ENCODE results near the gene METTL23.
"Not testable (repeated sequence)": the region's sequence is repeated elsewhere in the genome, so short reads cannot be mapped to it uniquely, and the experiment has no call there.

Gene METTL23

GRCh38 chr17:76732734-76733617 lies 6.3 kb downstream of the METTL23 start:
- H3K4me3 ChIP-seq (ENCODE audit: low read length), result no peak overlapping the region
- TF ChIP-seq ZNF274 (IDR thresholded peaks at IDR 0.05; ENCODE audit: low read depth, low read length), result no peak

- no peak for TF ChIP-seq ZNF274 (IDR thresholded peaks at IDR 0.05; ENCODE audit: low read depth, low read length)
- peak overlapping the region; percentile 17; the same call in 1 of the 2 replicates for H3K4me3 ChIP-seq (ENCODE audit: low read length)
These were observed 6.9 kb downstream of the METTL23 start for GRCh38 chr17:76733618-76733957.

- TF ChIP-seq ZNF274 (IDR thresholded peaks at IDR 0.05; ENCODE audit: low read depth, low read length), result no peak
- peak overlapping the region; percentile 99 for H3K4me3 ChIP-seq (ENCODE audit: low read length)
These were observed 7.6 kb downstream of the METTL23 start for GRCh38 chr17:76734080-76734840.

GRCh38 chr17:76735006-76735405 lies 8.4 kb downstream of the METTL23 start:
- no peak for TF ChIP-seq ZNF274 (IDR thresholded peaks at IDR 0.05; ENCODE audit: low read depth, low read length)
- peak overlapping the region; percentile 99 for H3K4me3 ChIP-seq (ENCODE audit: low read length)

GRCh38 chr17:76735586-76736348 lies 9.1 kb downstream of the METTL23 start:
- peak overlapping the region; percentile 99 for H3K4me3 ChIP-seq (ENCODE audit: low read length)
- no peak for TF ChIP-seq ZNF274 (IDR thresholded peaks at IDR 0.05; ENCODE audit: low read depth, low read length)

GRCh38 chr17:76736349-76737081 lies 9.9 kb downstream of the METTL23 start:
- H3K4me3 ChIP-seq (ENCODE audit: low read length), result peak overlapping the region; percentile 99
- TF ChIP-seq ZNF274 (IDR thresholded peaks at IDR 0.05; ENCODE audit: low read depth, low read length), result no peak

GRCh38 chr17:76737082-76737675 lies 10.5 kb downstream of the METTL23 start, which contains the start of gene SRSF2:
SRSF2 (minus strand) TSS chr17:76737331; CDS start chr17:76737160, 171 bp downstream.
- peak within 1 kb of the TSS; percentile 99 for H3K4me3 ChIP-seq (ENCODE audit: low read length)
- TF ChIP-seq ZNF274 (IDR thresholded peaks at IDR 0.05; ENCODE audit: low read depth, low read length), result no peak

- no peak for TF ChIP-seq ZNF274 (IDR thresholded peaks at IDR 0.05; ENCODE audit: low read depth, low read length)
- H3K4me3 ChIP-seq (ENCODE audit: low read length), result peak within 1 kb of the TSS; percentile 99
These were observed 11.2 kb downstream of the METTL23 start, which contains the start of gene MFSD11 for GRCh38 chr17:76737676-76738467. MFSD11 (plus strand) TSS chr17:76738119; CDS start chr17:76738353, 234 bp downstream.

- TF ChIP-seq ZNF274 (IDR thresholded peaks at IDR 0.05; ENCODE audit: low read depth, low read length), result no peak
- peak overlapping the region; percentile 74 for H3K4me3 ChIP-seq (ENCODE audit: low read length)
These were observed 11.8 kb downstream of the METTL23 start for GRCh38 chr17:76738468-76738850.

GRCh38 chr17:76739568-76740115 lies 13.0 kb downstream of the METTL23 start:
- H3K4me3 ChIP-seq (ENCODE audit: low read length), result not testable (repeated sequence)

- TF ChIP-seq ZNF274 (IDR thresholded peaks at IDR 0.05; ENCODE audit: low read depth, low read length), result no peak
- no peak overlapping the region for H3K4me3 ChIP-seq (ENCODE audit: low read length)
These were observed 13.9 kb downstream of the METTL23 start for GRCh38 chr17:76740329-76741118.
